BJ (cell line): Measurements from ENCODE around the gene ARFGEF3. TPM values are rescaled to one million over a fixed set of nuclear protein-coding genes. Genes with fewer than 3 reads are reported as not detected.

Experiments used
- CTCF ChIA-PET: fragments of 350-600 bp; formaldehyde crosslinking; extraction: SDS; loops from one replicate; lab custom pipeline; 2021; ENCODE audit warnings: antibody characterized with exemption, inconsistent platforms; lab: Yijun Ruan, JAX
- POLR2A ChIA-PET: fragments of 300-600 bp; sonication (Branson Sonifier 250); formaldehyde crosslinking; extraction: SDS; loops from one replicate; lab custom pipeline; 2021; ENCODE audit warnings: antibody characterized with exemption; lab: Charles Lee
- DNase-seq: peaks from one replicate; pipeline ENCODE4 v3.0.0-alpha.2; 2011; ENCODE audit warnings: low read depth
- H3K27me3 ChIP-seq: 2 replicates; pipeline ENCODE4 v1.6.0; 2011; ENCODE audit warnings: low read length; ENCODE audit not compliant: control insufficient read depth, insufficient read depth
- H3K36me3 ChIP-seq: 2 replicates; pipeline ENCODE4 v1.5.1; 2011; ENCODE audit warnings: low read length; ENCODE audit not compliant: control insufficient read depth, insufficient read depth
- H3K4me3 ChIP-seq: 2 replicates; pipeline ENCODE4 v1.5.1; 2011; ENCODE audit warnings: low read depth, mild to moderate bottlenecking, control low read depth, low read length
- CTCF ChIP-seq: IDR thresholded peaks from 2 replicates; pipeline ENCODE4 v1.5.1; 2011; ENCODE audit warnings: low read depth, mild to moderate bottlenecking, control low read depth, inconsistent platforms, low read length, moderate library complexity; ENCODE audit not compliant: insufficient read depth
- polyA plus RNA-seq: library from polyadenylated mRNA; depleted of rRNA; stranded (reverse); fragments of >200 nt; gene quantifications from 2 replicates; pipeline ENCODE4 v1.2.3, GENCODE V29; 2011

Gene ARFGEF3
- polyA plus RNA-seq, 1 experiment: 0.27 TPM

DNA sequence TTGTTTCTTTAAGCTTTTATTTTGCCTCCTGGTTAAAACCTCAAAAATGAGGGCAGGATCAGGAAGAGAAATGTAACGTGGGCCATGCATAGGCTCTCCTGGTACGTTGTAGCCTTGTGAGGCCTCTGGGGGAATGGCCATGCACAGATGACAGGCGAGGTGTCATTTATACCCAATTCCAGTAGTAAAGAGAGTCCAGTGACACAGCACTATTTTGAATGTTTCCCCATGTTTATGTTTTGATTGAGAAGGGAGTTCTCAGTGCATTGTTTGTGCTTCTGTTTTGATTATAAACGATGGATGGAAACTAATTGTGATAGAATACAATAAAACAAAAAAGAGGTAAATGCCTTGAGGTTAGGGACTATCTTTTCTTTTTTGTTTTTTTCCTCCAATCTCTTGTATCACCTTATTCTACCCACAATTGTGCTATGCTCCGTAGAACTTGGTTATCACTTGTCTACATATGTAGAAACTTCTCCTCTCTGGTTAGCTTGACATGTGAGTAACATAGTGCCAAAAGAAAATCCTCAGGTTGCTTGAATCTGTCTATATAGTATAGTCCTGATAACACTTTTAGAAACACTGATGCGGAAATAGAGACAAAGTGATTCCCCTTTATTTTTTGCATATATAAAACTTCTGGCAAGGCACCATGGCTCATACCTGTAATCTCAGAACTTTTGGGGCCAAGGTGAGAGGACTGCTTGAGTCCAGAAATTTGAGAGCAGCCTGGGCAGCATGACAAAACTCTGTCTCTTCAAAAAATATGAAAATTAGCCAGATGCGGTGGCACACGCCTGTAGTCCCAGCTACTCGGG lies 209.1 kb downstream of the ARFGEF3 start:
- H3K4me3 ChIP-seq: no peak overlapping the region
- no peaks in the 10 kb centered on the region for H3K27me3 ChIP-seq
- no peaks in the 10 kb centered on the region for H3K36me3 ChIP-seq
- ChIA-PET POLR2A (no interaction called here), CTCF (interaction anchor here (0.9 to 1.1 kb wide), 2 partner anchors 10 to 43 kb away, joined by 3 read pairs; no protein-coding TSS in a partner anchor)
- DNase-seq: no peak
- TF ChIP-seq CTCF: no peak

DNA sequence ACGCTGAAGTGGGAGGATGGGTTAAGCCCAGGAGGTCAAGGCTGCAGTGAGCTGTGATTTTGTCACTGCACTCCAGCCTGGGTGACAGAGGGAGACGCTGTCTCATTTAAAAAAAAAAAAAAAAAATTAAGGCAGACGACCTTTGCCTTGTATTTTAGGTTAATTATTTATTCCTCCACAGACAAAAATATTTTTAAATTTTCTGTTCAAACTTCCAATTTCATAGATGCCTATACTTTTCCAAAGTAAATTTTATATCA lies 209.6 kb downstream of the ARFGEF3 start:
- Histone ChIP-seq H3K27me3 (no peaks in the 10 kb centered on the region), H3K4me3 (no peak overlapping the region), H3K36me3 (no peaks in the 10 kb centered on the region)
- ChIA-PET CTCF (interaction anchor here (1.0 to 1.1 kb wide), 2 partner anchors 9 to 246 kb away, joined by 3 read pairs; no protein-coding TSS in a partner anchor), POLR2A (no interaction called here)
- TF ChIP-seq CTCF: no peak
- DNase-seq: no peak

DNA sequence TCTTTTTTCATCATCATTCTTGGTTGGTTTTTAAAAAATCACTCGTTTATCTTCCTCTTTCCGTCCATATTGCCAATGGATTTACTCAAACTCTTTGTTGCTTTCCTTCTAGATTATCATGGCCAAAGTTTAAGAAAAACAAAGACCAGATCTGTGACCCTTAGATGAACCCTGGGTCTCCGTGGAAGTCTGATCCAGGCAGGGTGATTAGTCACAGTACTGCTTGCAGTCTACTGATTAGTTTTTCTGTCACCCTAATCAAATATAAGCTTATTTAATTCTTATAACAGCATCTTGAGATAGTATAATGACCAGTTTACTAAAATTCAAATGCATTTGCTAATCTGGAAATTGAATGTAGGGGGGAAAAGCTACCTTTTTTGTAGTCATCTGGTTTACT lies 210.0 kb downstream of the ARFGEF3 start:
- Histone ChIP-seq H3K27me3 (no peaks in the 10 kb centered on the region), H3K36me3 (no peaks in the 10 kb centered on the region), H3K4me3 (no peak overlapping the region)
- DNase-seq: no peak
- ChIA-PET CTCF (interaction anchor here (1.0 to 1.1 kb wide), 2 partner anchors 9 to 247 kb away, joined by 3 read pairs; no protein-coding TSS in a partner anchor), POLR2A (no interaction called here)
- no peak for TF ChIP-seq CTCF

DNA sequence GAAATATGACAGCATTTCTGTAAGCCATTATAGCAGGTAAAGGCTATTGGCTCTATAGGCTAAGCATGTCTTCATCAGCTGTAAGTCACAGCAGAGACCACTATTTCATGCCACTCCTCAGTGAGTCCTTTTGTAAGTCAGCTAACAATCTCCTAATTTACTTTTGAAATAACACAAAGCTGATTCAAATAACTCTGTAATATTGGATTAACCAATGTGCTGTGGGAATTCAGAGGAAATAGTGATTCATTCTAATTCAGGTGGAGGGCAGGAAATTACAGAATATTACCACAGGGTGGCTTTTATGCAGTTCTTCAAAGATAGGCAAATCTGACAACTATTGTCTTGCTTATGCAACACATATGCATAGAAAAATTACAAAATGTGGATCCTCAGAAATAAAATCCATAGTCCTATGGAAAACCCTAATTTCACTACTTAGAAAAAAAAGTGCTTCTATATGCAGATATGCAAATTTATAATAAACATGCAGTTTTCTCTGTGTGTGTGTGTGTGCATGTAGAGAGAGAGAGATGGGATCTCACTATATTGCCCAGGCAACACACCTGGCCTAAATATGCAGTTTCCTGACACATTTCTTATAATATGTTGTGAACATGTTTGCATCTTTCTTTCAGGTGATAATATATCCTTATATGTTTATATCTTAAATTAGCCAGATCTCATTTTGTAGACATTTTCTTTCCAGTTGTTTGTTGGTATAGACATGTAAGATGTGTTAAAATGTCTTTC lies 211.1 kb downstream of the ARFGEF3 start:
- H3K27me3 ChIP-seq: no peaks in the 10 kb centered on the region
- ChIA-PET CTCF (no interaction called here), POLR2A (no interaction called here)
- H3K4me3 ChIP-seq: no peak overlapping the region
- no peak for TF ChIP-seq CTCF
- H3K36me3 ChIP-seq: no peaks in the 10 kb centered on the region
- DNase-seq: no peak

DNA sequence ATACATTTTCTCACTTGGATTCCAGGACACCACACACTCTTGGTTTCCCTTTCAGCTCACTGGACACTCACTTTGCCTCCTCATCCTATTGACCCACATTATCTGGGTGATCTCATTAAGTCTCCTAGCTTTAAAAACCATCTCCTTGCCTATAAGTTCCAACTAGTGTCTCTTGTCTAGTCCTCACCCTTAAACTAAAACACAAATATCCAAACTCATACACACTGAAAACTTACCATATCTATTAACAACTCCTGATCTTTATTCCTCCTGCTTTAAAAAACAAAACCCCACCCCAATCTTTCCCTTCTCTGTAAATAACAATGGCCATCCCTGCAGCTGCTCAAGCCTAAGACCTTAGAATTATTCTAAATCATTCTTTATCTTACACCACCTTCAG lies 212.5 kb downstream of the ARFGEF3 start:
- Histone ChIP-seq H3K4me3 (no peak overlapping the region), H3K27me3 (no peaks in the 10 kb centered on the region), H3K36me3 (no peaks in the 10 kb centered on the region)
- ChIA-PET POLR2A (no interaction called here), CTCF (no interaction called here)
- DNase-seq: no peak
- no peak for TF ChIP-seq CTCF
